Bronchial epithelial cell (primary cell): ENCODE results near the gene MRPL36. TPM values are rescaled to one million over a fixed set of nuclear protein-coding genes. Genes with fewer than 3 reads are reported as not detected.

ENCODE experiments used
- DNase-seq: peaks from one replicate; pipeline ENCODE4 v3.0.0-alpha.2; 2010; ENCODE audit warnings: low read depth
- FAIRE-seq: peaks from 2 replicates; lab custom pipeline; 2011; peaks lifted over from hg19 to GRCh38; lab: Jason Lieb, UNC
- H3K27me3 ChIP-seq: 2 replicates; pipeline ENCODE4 v1.5.1; 2011; ENCODE audit warnings: low read length; ENCODE audit not compliant: control insufficient read depth, insufficient read depth
- H3K36me3 ChIP-seq: 2 replicates; pipeline ENCODE4 v1.5.1; 2011; ENCODE audit warnings: low read length; ENCODE audit not compliant: control insufficient read depth, insufficient read depth
- H3K4me3 ChIP-seq: 2 replicates; pipeline ENCODE4 v1.5.1; 2011; ENCODE audit warnings: mild to moderate bottlenecking, low read depth, low read length, control low read depth
- total RNA-seq: library from RNA; depleted of rRNA; stranded (reverse); fragments of >200 nt; gene quantifications from 2 replicates; pipeline ENCODE4 v1.2.1, GENCODE V29; 2014
- TF ChIP-seq, protein P1 (sequence below): IDR thresholded peaks from 2 replicates; pipeline ENCODE4 v1.5.1; 2011; ENCODE audit warnings: mild to moderate bottlenecking, moderate library complexity, low read length, control low read depth, inconsistent platforms; ENCODE audit not compliant: insufficient read depth, severe bottlenecking

Gene MRPL36
- total RNA-seq, 1 donor from 2014 or later: 61.1 TPM

DNA sequence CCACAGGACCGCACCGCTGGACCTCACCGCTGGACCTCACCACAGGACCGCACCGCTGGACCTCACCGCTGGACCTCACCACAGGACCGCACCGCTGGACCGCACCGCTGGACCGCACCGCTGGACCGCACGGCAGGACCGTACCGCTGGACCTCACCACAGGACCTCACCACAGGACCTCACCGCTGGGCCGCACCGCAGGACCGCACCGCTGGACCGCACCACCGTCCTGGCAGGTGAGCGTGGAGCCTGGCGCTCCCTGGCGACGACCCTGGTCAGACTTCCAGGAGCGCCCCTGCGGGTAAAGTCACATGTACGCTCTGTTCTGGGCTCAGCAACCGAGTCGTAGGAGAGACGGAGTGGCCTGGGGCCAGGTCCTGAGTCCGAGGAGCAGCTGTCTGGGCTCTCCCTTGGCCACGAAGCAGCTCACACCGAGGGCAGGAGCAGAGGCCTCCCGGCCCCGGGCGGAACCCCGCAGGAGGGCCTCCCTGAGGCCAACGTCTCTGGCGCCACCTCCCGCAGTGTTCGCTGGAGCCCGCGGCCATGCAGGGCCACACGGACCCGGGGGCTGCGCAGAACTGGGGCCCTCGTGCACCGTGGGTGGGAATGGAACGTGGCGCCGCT is 30.5 kb downstream of the MRPL36 start:
- FAIRE-seq (no peak), DNase-seq (no peak)
- Histone ChIP-seq H3K27me3 (no peaks in the 10 kb centered on the region), H3K4me3 (no peak overlapping the region), H3K36me3 (no peaks in the 10 kb centered on the region)
- TF ChIP-seq, protein P1, sequence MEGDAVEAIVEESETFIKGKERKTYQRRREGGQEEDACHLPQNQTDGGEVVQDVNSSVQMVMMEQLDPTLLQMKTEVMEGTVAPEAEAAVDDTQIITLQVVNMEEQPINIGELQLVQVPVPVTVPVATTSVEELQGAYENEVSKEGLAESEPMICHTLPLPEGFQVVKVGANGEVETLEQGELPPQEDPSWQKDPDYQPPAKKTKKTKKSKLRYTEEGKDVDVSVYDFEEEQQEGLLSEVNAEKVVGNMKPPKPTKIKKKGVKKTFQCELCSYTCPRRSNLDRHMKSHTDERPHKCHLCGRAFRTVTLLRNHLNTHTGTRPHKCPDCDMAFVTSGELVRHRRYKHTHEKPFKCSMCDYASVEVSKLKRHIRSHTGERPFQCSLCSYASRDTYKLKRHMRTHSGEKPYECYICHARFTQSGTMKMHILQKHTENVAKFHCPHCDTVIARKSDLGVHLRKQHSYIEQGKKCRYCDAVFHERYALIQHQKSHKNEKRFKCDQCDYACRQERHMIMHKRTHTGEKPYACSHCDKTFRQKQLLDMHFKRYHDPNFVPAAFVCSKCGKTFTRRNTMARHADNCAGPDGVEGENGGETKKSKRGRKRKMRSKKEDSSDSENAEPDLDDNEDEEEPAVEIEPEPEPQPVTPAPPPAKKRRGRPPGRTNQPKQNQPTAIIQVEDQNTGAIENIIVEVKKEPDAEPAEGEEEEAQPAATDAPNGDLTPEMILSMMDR: no peak

GRCh38 chr5:1768283-1769000 is 31.2 kb downstream of the MRPL36 start:
- Histone ChIP-seq H3K27me3 (no peaks in the 10 kb centered on the region), H3K4me3 (no peak overlapping the region), H3K36me3 (no peaks in the 10 kb centered on the region)
- no peak for FAIRE-seq
- DNase-seq: no peak
- TF ChIP-seq, protein P1: no peak

- DNase-seq (no peak), FAIRE-seq (no peak)
- Histone ChIP-seq H3K36me3 (no peaks in the 10 kb centered on the region), H3K27me3 (no peaks in the 10 kb centered on the region), H3K4me3 (no peak overlapping the region)
- TF ChIP-seq, protein P1: no peak
These were observed 31.9 kb downstream of the MRPL36 start for GRCh38 chr5:1767524-1768282.

GRCh38 chr5:1765880-1766235 is 33.8 kb downstream of the MRPL36 start:
- Histone ChIP-seq H3K27me3 (no peaks in the 10 kb centered on the region), H3K36me3 (no peaks in the 10 kb centered on the region), H3K4me3 (no peak overlapping the region)
- DNase-seq (no peak), FAIRE-seq (no peak)
- TF ChIP-seq, protein P1: no peak

- FAIRE-seq (no peak), DNase-seq (no peak)
- Histone ChIP-seq H3K4me3 (no peak overlapping the region), H3K36me3 (no peaks in the 10 kb centered on the region), H3K27me3 (no peaks in the 10 kb centered on the region)
- TF ChIP-seq, protein P1: no peak
These were observed 34.3 kb downstream of the MRPL36 start for GRCh38 chr5:1765141-1765879.
